ENCODE data around the gene EPOP. TPM values are rescaled to one million over a fixed set of nuclear protein-coding genes. Genes with fewer than 3 reads are reported as not detected.

The EPOP gene
- total RNA-seq (2021; fragmentation: NEBNext Ultra II Directional; extraction: Animal tissue kit (Norgen Biotek cat#: 25700)) = 3.3 and 4.0 TPM in 2 replicates
- polyA plus RNA-seq (2011; rRNA removed) = 1.5 and 2.1 TPM in 2 replicates
- polyA plus RNA-seq (2011; cell fraction: cytosol; rRNA removed) = 2.1 TPM
- polyA plus RNA-seq (2011; cell fraction: nucleus; rRNA removed) = 2.2 TPM
- polyA plus RNA-seq (2012, experiment 1 of 2) = 4.3 to 5.9 TPM (median 5.2 TPM) in 4 replicates
- 5.1 TPM for polyA plus RNA-seq (2012, experiment 2 of 2)
- 1.3 TPM for polyA plus RNA-seq (2013, experiment 1 of 2)
- polyA plus RNA-seq (2013, experiment 2 of 2) = 1.3 TPM
- 0.78 and 1.5 TPM in 2 replicates for polyA minus RNA-seq (2011; rRNA and poly(A)+ RNA removed)
- polyA minus RNA-seq (2011; cell fraction: cytosol; rRNA and poly(A)+ RNA removed) = 1.8 TPM
- 2.2 TPM for polyA minus RNA-seq (2011; cell fraction: nucleus; rRNA and poly(A)+ RNA removed)
- long read RNA-seq, experiment 1, partial matches to known transcripts = 0 of 4 reads
- long read RNA-seq, experiment 1, other reads (novel, unspliced or antisense) = 0 of 4 reads
- long read RNA-seq, experiment 2, partial matches to known transcripts = 0 of 1 reads
- long read RNA-seq, experiment 2, other reads (novel, unspliced or antisense) = 0 of 1 reads

DNA sequence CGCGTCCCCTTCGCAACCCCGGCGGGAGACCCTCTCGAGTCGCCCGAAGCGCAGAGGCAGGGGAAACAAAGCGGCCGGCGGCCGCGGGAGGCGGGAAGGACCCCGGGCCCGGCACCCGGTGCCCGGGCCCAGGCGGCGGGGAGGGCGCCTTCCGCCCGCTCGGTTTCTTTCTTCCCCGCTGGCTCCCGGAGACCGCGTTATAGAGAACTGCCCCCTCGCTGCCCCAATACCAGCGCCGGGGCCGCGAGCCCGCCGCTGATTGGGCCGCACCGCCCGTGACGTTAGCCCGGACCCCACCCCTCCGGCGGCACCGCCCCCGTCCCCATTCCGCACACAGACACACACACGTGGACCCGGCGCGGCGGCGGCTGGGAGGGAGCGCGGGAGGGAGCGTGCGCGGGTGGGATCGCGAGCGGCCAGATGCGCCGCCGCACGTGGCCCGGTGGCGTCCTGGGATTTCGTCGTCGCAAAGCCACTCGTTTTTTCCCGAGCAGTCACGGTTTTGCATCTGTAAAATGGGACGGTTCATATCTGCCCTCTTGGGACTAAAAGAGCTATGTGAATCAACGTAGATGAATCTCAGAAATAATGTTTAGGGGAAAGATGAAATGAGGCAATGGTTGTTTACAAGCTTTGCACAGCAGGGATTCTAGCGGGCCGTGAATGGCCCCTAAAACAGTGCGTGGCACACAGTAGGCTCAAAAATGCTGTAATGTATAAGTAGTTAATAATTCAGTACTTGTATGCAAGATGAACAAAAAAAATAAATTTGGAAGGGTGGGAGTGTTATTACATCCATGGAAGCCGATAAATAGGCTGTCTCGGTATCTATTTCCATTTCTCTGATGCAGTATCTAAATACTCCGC, at the start of gene EPOP:
EPOP (minus strand) TSS at position 209 of the 867 bp plus-strand sequence. CDS start 462 bp downstream, outside the sequence.
- Histone ChIP-seq H2BK5ac (ENCODE audit: low read depth, low read length) (no peak within 1 kb of the TSS), H4K5ac (ENCODE audit: insufficient read length, low read depth, low read length) (no peak within 1 kb of the TSS), H3K79me1 (ENCODE audit: low read depth, low read length) (no peaks in the 10 kb centered on the region), H3K23me2 (ENCODE audit: low read depth, low read length) (peaks cover 11% of the 10 kb centered on the region), H3K79me2 (ENCODE audit: control insufficient read depth in 1 of 2, insufficient read depth in 2 of 2, low read length in 2 of 2) (no peaks in the 10 kb centered on the region), H3K4me2 (ENCODE audit: insufficient read depth in 1 of 2, low read depth in 2 of 2, low read length in 2 of 2) (peak within 1 kb of the TSS; percentile 86 to 94), H2BK12ac (ENCODE audit: low read depth, low read length) (no peak within 1 kb of the TSS), H4K8ac (ENCODE audit: extremely low read depth, insufficient read depth, low read length) (peak within 1 kb of the TSS; percentile 64), H2BK20ac (ENCODE audit: low read length) (no peak within 1 kb of the TSS), H2BK15ac (ENCODE audit: low read length) (no peak within 1 kb of the TSS), H2BK120ac (replicated peaks; ENCODE audit: low read depth, low read length) (no peak within 1 kb of the TSS), H3K9ac (replicated peaks in 1 of 4; ENCODE audit: extremely low read depth in 1 of 4, low read depth in 3 of 4, low read length in 3 of 4) (peak within 1 kb of the TSS in 1 of 4 experiments; percentile 44; a peak in 1 of 7 replicates), H3K4me1 (replicated peaks in 1 of 4; ENCODE audit: control insufficient read depth in 3 of 4, insufficient read depth in 4 of 4, low read length in 3 of 4) (peaks cover 4 to 33% (median 17%) of the 10 kb centered on the region in 4 experiments), H4K91ac (replicated peaks; ENCODE audit: insufficient read length, low read length) (peak within 1 kb of the TSS; percentile 31), H4K20me1 (replicated peaks in 1 of 2; ENCODE audit: control insufficient read depth in 1 of 2, insufficient read depth in 2 of 2, low read length in 2 of 2) (peaks cover 0 to 6% of the 10 kb centered on the region in 2 experiments), H3K36me3 (ENCODE audit: control insufficient read depth in 2 of 4, insufficient read depth in 4 of 4, low read length in 3 of 4) (no peaks in the 10 kb centered on the region; a peak in 1 of 8 replicates), H3K27ac (ENCODE audit: low read depth, low read length) (no peak within 1 kb of the TSS), H3K18ac (ENCODE audit: extremely low read depth, low read length) (no peak within 1 kb of the TSS; the same call in 1 of the 2 replicates), H3K14ac (ENCODE audit: insufficient read length) (no peak within 1 kb of the TSS), H2AK5ac (ENCODE audit: low read depth, low read length) (no peak within 1 kb of the TSS), H3K4ac (replicated peaks; ENCODE audit: insufficient read length, low read depth, low read length) (no peak within 1 kb of the TSS), H3K27me3 (replicated peaks in 1 of 4; ENCODE audit: control insufficient read depth in 3 of 4, extremely low read depth in 1 of 4, insufficient read depth in 3 of 4, low read length in 3 of 4) (peaks cover 33 to 69% (median 65%) of the 10 kb centered on the region in 4 experiments), H3K9me3 (ENCODE audit: insufficient read depth in 2 of 2, low read depth in 1 of 2, low read length in 1 of 2) (no peaks in the 10 kb centered on the region), H3K4me3 (ENCODE audit: extremely low read depth in 1 of 4, insufficient read depth in 2 of 4, low read depth in 3 of 4, low read length in 4 of 4) (peak within 1 kb of the TSS; percentile 45 to 71 (median 48)), H2AFZ (ENCODE audit: low read length) (no peak within 1 kb of the TSS), H3K56ac (replicated peaks; ENCODE audit: insufficient read length, low read depth, low read length) (no peak within 1 kb of the TSS), H3K23ac (ENCODE audit: insufficient read length) (no peak within 1 kb of the TSS)
- ChIA-PET POLR2A (ENCODE audit: partially characterized antibody) (interaction anchor here (1.2 to 2.3 kb wide), 2 partner anchors 22 to 32 kb away, joined by 4 to 5 read pairs; no protein-coding TSS in a partner anchor), CTCF (ENCODE audit: partially characterized antibody) (interaction anchor here (0.7 to 29.5 kb wide), 12 partner anchors 8 to 478 kb away, joined by 3 to 795 read pairs (median 8); partner anchors contain the start of gene SRCIN1)
- WGBS, 2 experiments (ENCODE audit: extremely low coverage in 1 of 2, insufficient coverage in 1 of 2, insufficient read length in 1 of 2, insufficient replicate concordance in 2 of 2, low coverage in 1 of 2, low lambda C conversion rate in 2 of 2, missing lambda C conversion rate in 1 of 2) = 7% methylated on average over 55 of the region's 80 CpGs; no CpG with 5 or more reads in 1 of the 2 experiments
- DNase-seq (ENCODE audit: low read depth in 1 of 2, low spot score in 2 of 2) (peak in 1 of 2 experiments; percentile 91), FAIRE-seq (no peak)
- TF ChIP-seq TEAD4 (IDR thresholded peaks at IDR 0.05; ENCODE audit: low read depth, low read length) (no peak), SIN3A (conservative IDR thresholded peaks at IDR 0.05 in 1 of 2, IDR thresholded peaks at IDR 0.05 in 1 of 2; ENCODE audit: low read depth in 1 of 2, low read length in 2 of 2) (no peak), MAX (IDR thresholded peaks at IDR 0.05) (peak; percentile 93), RXRA (IDR thresholded peaks at IDR 0.05; ENCODE audit: insufficient read depth, low read depth, low read length) (no peak), SUZ12 (IDR thresholded peaks at IDR 0.05; ENCODE audit: low read length) (no peak), TBP (IDR thresholded peaks at IDR 0.05; ENCODE audit: low read depth, low read length) (no peak)
- TF ChIP-seq, protein P1, sequence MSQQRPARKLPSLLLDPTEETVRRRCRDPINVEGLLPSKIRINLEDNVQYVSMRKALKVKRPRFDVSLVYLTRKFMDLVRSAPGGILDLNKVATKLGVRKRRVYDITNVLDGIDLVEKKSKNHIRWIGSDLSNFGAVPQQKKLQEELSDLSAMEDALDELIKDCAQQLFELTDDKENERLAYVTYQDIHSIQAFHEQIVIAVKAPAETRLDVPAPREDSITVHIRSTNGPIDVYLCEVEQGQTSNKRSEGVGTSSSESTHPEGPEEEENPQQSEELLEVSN (IDR thresholded peaks at IDR 0.05) = peak; percentile 81
